Measurements from ENCODE around the gene TAS2R1.

TAS2R1 gene

GRCh38 chr5:9626955-9627354, 3.2 kb downstream of the TAS2R1 start:
- no peaks in the 10 kb centered on the region for H3K36me3 ChIP-seq
- no peaks in the 10 kb centered on the region for H3K27me3 ChIP-seq
- DNase-seq: peak; percentile 74
- no peak for TF ChIP-seq CTCF (IDR thresholded peaks at IDR 0.05; ENCODE audit: low read depth, low read length)
- peaks cover 7% of the 10 kb centered on the region for H3K4me1 ChIP-seq
- H3K9me3 ChIP-seq: no peaks in the 10 kb centered on the region
- H3K4me3 ChIP-seq (ENCODE audit: low read depth, low read length): no peak overlapping the region

- Histone ChIP-seq H3K36me3 (no peaks in the 10 kb centered on the region), H3K27me3 (no peaks in the 10 kb centered on the region), H3K4me3 (ENCODE audit: low read depth, low read length) (no peak overlapping the region), H3K4me1 (peaks cover 7% of the 10 kb centered on the region), H3K9me3 (no peaks in the 10 kb centered on the region)
- no peak for TF ChIP-seq CTCF (IDR thresholded peaks at IDR 0.05; ENCODE audit: low read depth, low read length)
- DNase-seq: no peak
Observed at GRCh38 chr5:9625731-9626130, 4.4 kb downstream of the TAS2R1 start.

- DNase-seq: no peak
- Histone ChIP-seq H3K27me3 (no peaks in the 10 kb centered on the region), H3K36me3 (no peaks in the 10 kb centered on the region), H3K9me3 (no peaks in the 10 kb centered on the region), H3K4me1 (peaks cover 7% of the 10 kb centered on the region), H3K4me3 (ENCODE audit: low read depth, low read length) (no peak overlapping the region)
- TF ChIP-seq CTCF (IDR thresholded peaks at IDR 0.05; ENCODE audit: low read depth, low read length): no peak
Observed at GRCh38 chr5:9625286-9625685, 4.9 kb downstream of the TAS2R1 start.

GRCh38 chr5:9624196-9624947, 5.8 kb downstream of the TAS2R1 start:
- Histone ChIP-seq H3K9me3 (no peaks in the 10 kb centered on the region), H3K4me1 (peaks cover 8% of the 10 kb centered on the region), H3K36me3 (no peaks in the 10 kb centered on the region), H3K27me3 (no peaks in the 10 kb centered on the region), H3K4me3 (ENCODE audit: low read depth, low read length) (no peak overlapping the region)
- DNase-seq: no peak
- TF ChIP-seq CTCF (IDR thresholded peaks at IDR 0.05; ENCODE audit: low read depth, low read length): no peak

GRCh38 chr5:9623661-9624060, 6.5 kb downstream of the TAS2R1 start:
- Histone ChIP-seq H3K4me3 (ENCODE audit: low read depth, low read length) (no peak overlapping the region), H3K27me3 (no peaks in the 10 kb centered on the region), H3K9me3 (no peaks in the 10 kb centered on the region), H3K36me3 (no peaks in the 10 kb centered on the region), H3K4me1 (peaks cover 10% of the 10 kb centered on the region)
- TF ChIP-seq CTCF (IDR thresholded peaks at IDR 0.05; ENCODE audit: low read depth, low read length): no peak
- DNase-seq: no peak

GRCh38 chr5:9622971-9623421, 7.2 kb downstream of the TAS2R1 start:
- Histone ChIP-seq H3K9me3 (no peaks in the 10 kb centered on the region), H3K4me3 (ENCODE audit: low read depth, low read length) (no peak overlapping the region), H3K36me3 (no peaks in the 10 kb centered on the region), H3K27me3 (no peaks in the 10 kb centered on the region), H3K4me1 (peaks cover 10% of the 10 kb centered on the region)
- TF ChIP-seq CTCF (IDR thresholded peaks at IDR 0.05; ENCODE audit: low read depth, low read length): no peak
- no peak for DNase-seq
